Muscle of leg (tissue), 11 donors: Measurements from ENCODE around the gene MAML3. TPM values are rescaled to one million over a fixed set of nuclear protein-coding genes. Genes with fewer than 3 reads are reported as not detected.

ENCODE experiments used
- DNase-seq: peaks from one replicate; pipeline ENCODE4 v3.0.0; 2013
- H3K27ac ChIP-seq: one replicate; pipeline ENCODE4 v1.5.1; 2013; ENCODE audit warnings: mild to moderate bottlenecking, low read length, control low read depth
- H3K27me3 ChIP-seq: one replicate; pipeline ENCODE4 v1.6.1; 2013; ENCODE audit warnings: low read length; ENCODE audit not compliant: control insufficient read depth, insufficient read depth
- H3K36me3 ChIP-seq: one replicate; pipeline ENCODE4 v1.6.1; 2013; ENCODE audit warnings: low read length; ENCODE audit not compliant: control insufficient read depth, insufficient read depth
- H3K4me1 ChIP-seq: one replicate; pipeline ENCODE4 v1.6.1; 2013; ENCODE audit warnings: low read length; ENCODE audit not compliant: control insufficient read depth, insufficient read depth
- H3K4me3 ChIP-seq: one replicate; pipeline ENCODE4 v1.5.1; 2013; ENCODE audit warnings: low read length, control low read depth
- H3K9me3 ChIP-seq: replicated peaks from 2 replicates; pipeline ENCODE4 v1.6.1; 2013; ENCODE audit warnings: low read depth, low read length; ENCODE audit not compliant: control insufficient read depth
- WGBS: methylation state at CpG from one replicate; pipeline ENCODE4 v1.1.5; 2013; ENCODE audit warnings: missing lambda C conversion rate; ENCODE audit not compliant: insufficient coverage; 5-methylcytosine and 5-hydroxymethylcytosine counted together
- polyA plus RNA-seq, 8 donors: library from polyadenylated mRNA; unstranded; fragments of 120-200 nt; gene quantifications; one replicate each; pipeline versions ENCODE4 v1.2.1 to v1.2.3, GENCODE V29; 2013; ENCODE audit warnings: inconsistent platforms in 1 of 8, low replicate concordance in 1 of 8; ENCODE audit not compliant: insufficient read length in 8 of 8, insufficient read depth in 1 of 8
- total RNA-seq: library from RNA; stranded (reverse); fragments of 120-200 nt; gene quantifications from one replicate; pipeline ENCODE4 v1.2.4, GENCODE V29; 2013

Gene MAML3
- total and polyA plus RNA-seq, 9 donors: 3.0 to 5.5 (median 5.0) TPM

DNA sequence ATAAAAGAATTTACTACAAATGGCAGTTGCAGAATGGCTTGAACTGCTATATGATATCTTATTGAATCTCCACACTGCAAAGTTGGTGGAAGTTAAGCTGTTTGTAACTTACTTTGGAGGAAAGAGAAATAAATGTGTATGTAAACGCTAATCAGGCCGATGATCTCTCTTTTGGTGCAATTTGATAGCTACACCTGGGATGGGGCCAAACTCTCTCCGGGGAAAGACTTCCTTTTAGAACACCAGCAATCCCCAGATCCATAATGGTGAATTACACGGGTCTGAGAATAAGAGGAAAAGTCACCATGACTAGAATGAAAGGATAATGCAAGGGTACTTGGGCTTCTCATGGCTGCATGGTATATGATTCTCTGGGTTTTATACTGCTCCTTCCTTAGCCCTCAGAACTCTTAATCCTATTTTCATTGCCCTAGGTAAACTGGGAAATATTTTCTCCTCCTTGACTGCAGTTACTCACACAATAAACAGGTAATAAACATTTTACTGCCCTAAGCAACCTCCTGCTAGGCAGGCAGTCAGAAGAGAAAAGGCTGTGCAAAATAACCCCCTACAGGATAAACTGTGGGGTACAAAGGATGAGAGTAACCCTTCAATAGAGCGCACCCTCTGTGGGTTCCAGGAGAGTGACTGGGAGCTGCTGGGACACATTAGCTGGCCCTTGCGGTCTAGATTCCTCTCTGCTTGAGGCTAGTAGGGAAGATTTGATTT lies 379.1 kb downstream of the MAML3 start:
- no peak overlapping the region for H3K4me3 ChIP-seq
- no peak for DNase-seq
- 53% methylated on average over 3 of the region's 6 CpGs for WGBS
- H3K27ac ChIP-seq: no peak overlapping the region
- H3K27me3 ChIP-seq: no peaks in the 10 kb centered on the region
- H3K36me3 ChIP-seq: no peaks in the 10 kb centered on the region
- no peaks in the 10 kb centered on the region for H3K9me3 ChIP-seq
- H3K4me1 ChIP-seq: peaks cover 13% of the 10 kb centered on the region

DNA sequence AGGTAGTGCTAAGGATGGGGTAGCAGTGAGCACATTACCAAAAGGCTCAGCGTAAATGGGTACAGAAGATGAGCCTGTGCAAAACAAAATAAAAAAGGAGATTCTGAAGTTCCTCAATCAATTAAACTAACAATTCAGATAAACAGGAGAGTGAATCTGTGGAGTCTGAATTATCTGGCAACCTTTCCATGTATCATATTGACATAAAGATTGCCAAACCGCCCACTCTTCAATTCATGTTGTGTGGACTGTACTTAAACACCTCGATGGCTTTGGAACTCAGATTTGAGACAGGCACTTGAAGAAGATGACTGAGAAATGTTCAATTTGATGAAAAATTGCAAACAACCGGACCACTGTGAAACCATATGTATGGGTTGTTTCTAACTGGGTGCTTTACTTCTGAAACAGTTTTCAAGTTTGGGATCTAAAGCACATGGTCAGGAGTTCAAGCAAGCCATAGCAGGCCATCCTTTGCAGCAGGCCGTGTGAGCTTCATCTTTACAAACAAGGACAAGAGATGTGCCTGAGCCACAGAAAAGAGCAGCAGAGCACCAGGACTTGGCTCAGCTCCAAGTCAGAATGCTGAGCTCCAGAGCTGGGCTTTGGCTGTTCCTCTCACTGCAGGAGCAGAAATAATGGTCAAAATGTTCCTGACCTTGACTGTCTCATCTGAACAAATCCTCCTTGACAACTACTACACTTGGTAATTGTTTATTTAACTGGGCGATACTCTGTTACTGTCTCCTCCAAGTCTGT lies 380.2 kb downstream of the MAML3 start:
- no peaks in the 10 kb centered on the region for H3K36me3 ChIP-seq
- no peak for DNase-seq
- H3K4me3 ChIP-seq: no peak overlapping the region
- no peak overlapping the region for H3K27ac ChIP-seq
- H3K9me3 ChIP-seq: no peaks in the 10 kb centered on the region
- no peaks in the 10 kb centered on the region for H3K27me3 ChIP-seq
- 79% methylated on average over 3 of the region's 6 CpGs for WGBS
- peaks cover 15% of the 10 kb centered on the region for H3K4me1 ChIP-seq

GRCh38 chr4:139770361-139770760 lies 383.6 kb downstream of the MAML3 start:
- no peaks in the 10 kb centered on the region for H3K9me3 ChIP-seq
- H3K27me3 ChIP-seq: no peaks in the 10 kb centered on the region
- H3K4me1 ChIP-seq: peaks cover 16% of the 10 kb centered on the region
- H3K36me3 ChIP-seq: no peaks in the 10 kb centered on the region
- WGBS: 63% methylated on average over 1 of the region's 4 CpGs
- H3K27ac ChIP-seq: peak overlapping the region; percentile 82
- no peak overlapping the region for H3K4me3 ChIP-seq
- DNase-seq: peak; percentile 85

GRCh38 chr4:139769364-139769763 lies 384.6 kb downstream of the MAML3 start:
- H3K4me1 ChIP-seq: peaks cover 22% of the 10 kb centered on the region
- no peaks in the 10 kb centered on the region for H3K9me3 ChIP-seq
- H3K36me3 ChIP-seq: no peaks in the 10 kb centered on the region
- DNase-seq: no peak
- no CpG with 5 or more reads among the region's 4 CpGs for WGBS
- no peaks in the 10 kb centered on the region for H3K27me3 ChIP-seq
- H3K4me3 ChIP-seq: no peak overlapping the region
- H3K27ac ChIP-seq: no peak overlapping the region

- 97% methylated on average over 3 of the region's 4 CpGs for WGBS
- Histone ChIP-seq H3K27me3 (no peaks in the 10 kb centered on the region), H3K4me3 (no peak overlapping the region), H3K9me3 (no peaks in the 10 kb centered on the region), H3K4me1 (peaks cover 27% of the 10 kb centered on the region), H3K36me3 (no peaks in the 10 kb centered on the region), H3K27ac (no peak overlapping the region)
- DNase-seq: no peak
Observed at GRCh38 chr4:139768896-139769295, 385.1 kb downstream of the MAML3 start.

- 60% methylated on average over 1 of the region's 1 CpG for WGBS
- no peak for DNase-seq
Observed at GRCh38 chr4:139768366-139768765, 385.6 kb downstream of the MAML3 start.

DNA sequence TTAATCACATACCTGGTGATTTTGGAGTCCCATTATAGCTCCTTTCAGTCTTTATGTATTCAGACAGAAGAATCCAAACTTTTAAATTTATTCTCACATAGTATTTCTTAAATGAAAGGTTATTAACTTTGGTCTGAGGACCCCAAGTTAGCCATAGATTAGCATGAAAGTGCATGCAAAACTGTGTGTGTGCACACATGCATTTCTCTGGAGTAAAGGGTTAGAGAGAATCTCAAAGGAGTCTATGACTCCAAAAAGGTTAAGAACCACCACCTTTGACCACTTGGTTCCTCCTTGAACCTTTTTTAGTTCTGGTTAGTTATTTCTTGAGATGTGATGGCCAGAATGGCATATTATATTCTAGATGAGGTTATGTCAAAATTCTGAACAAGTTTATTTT lies 386.4 kb downstream of the MAML3 start:
- Histone ChIP-seq H3K36me3 (no peaks in the 10 kb centered on the region), H3K27me3 (no peaks in the 10 kb centered on the region), H3K9me3 (no peaks in the 10 kb centered on the region), H3K4me1 (peaks cover 40% of the 10 kb centered on the region), H3K4me3 (no peak overlapping the region), H3K27ac (no peak overlapping the region)
- DNase-seq: no peak

More at GRCh38 chr4:139768366-139768765, 385.6 kb downstream of the MAML3 start:
- Histone ChIP-seq H3K4me1 (peaks cover 32% of the 10 kb centered on the region), H3K9me3 (no peaks in the 10 kb centered on the region), H3K27me3 (no peaks in the 10 kb centered on the region), H3K27ac (no peak overlapping the region), H3K36me3 (no peaks in the 10 kb centered on the region), H3K4me3 (no peak overlapping the region)

GRCh38 chr4:139767168-139767567 lies 386.8 kb downstream of the MAML3 start:
- no peak overlapping the region for H3K27ac ChIP-seq
- H3K27me3 ChIP-seq: no peaks in the 10 kb centered on the region
- no CpG with 5 or more reads among the region's 6 CpGs for WGBS
- peaks cover 44% of the 10 kb centered on the region for H3K4me1 ChIP-seq
- no peaks in the 10 kb centered on the region for H3K9me3 ChIP-seq
- peak; percentile 12 for DNase-seq
- H3K36me3 ChIP-seq: no peaks in the 10 kb centered on the region
- no peak overlapping the region for H3K4me3 ChIP-seq

GRCh38 chr4:139764686-139765310 lies 389.2 kb downstream of the MAML3 start:
- DNase-seq: no peak

GRCh38 chr4:139764182-139764581 lies 389.8 kb downstream of the MAML3 start:
- peak; percentile 17 for DNase-seq
- 77% methylated on average over 7 of the region's 8 CpGs for WGBS

More at GRCh38 chr4:139764686-139765310, 389.2 kb downstream of the MAML3 start:
- no peak overlapping the region for H3K4me3 ChIP-seq
- WGBS: 62% methylated on average over 4 of the region's 9 CpGs
- no peaks in the 10 kb centered on the region for H3K9me3 ChIP-seq
- no peaks in the 10 kb centered on the region for H3K36me3 ChIP-seq
- H3K4me1 ChIP-seq: peaks cover 42% of the 10 kb centered on the region
- H3K27me3 ChIP-seq: no peaks in the 10 kb centered on the region
- peak overlapping the region; percentile 86 for H3K27ac ChIP-seq

More at GRCh38 chr4:139764182-139764581, 389.8 kb downstream of the MAML3 start:
- peak overlapping the region; percentile 4 for H3K4me3 ChIP-seq
- peak overlapping the region; percentile 86 for H3K27ac ChIP-seq
- no peaks in the 10 kb centered on the region for H3K9me3 ChIP-seq
- H3K4me1 ChIP-seq: peaks cover 42% of the 10 kb centered on the region
- no peaks in the 10 kb centered on the region for H3K36me3 ChIP-seq
- no peaks in the 10 kb centered on the region for H3K27me3 ChIP-seq
